Activated CD8-positive, alpha-beta T cell treated with anti-CD3 and anti-CD28 coated beads, Interleukin-2, amount 10 ng/mL, durations not matched to agents 7 days and 5 days (primary cell): ENCODE data around the gene KCMF1. TPM values are rescaled to one million over a fixed set of nuclear protein-coding genes. Genes with fewer than 3 reads are reported as not detected.
"Not testable (repeated sequence)": the region's sequence is repeated elsewhere in the genome, so short reads cannot be mapped to it uniquely, and the experiment has no call there.

Source experiments
- ATAC-seq: fragments of 150-1000 bp; cut with Tn5 transposase; one replicate; pipeline ENCODE4 v1.10.0; 2021; ENCODE audit warnings: moderate library complexity
- CTCF ChIA-PET: fragments of 350-600 bp; sonication (Branson Sonifier 250); formaldehyde crosslinking; loops from one replicate; lab custom pipeline; 2021; ENCODE audit warnings: antibody characterized with exemption; lab: Charles Lee
- POLR2A ChIA-PET: fragments of 350-600 bp; sonication (Branson Sonifier 250); formaldehyde crosslinking; loops from one replicate; lab custom pipeline; 2021; ENCODE audit warnings: antibody characterized with exemption; lab: Charles Lee
- DNase-seq: peaks from one replicate; pipeline ENCODE4 v3.0.0-alpha.2; 2020
- H3K27ac Mint-ChIP-seq: one replicate; pipeline ENCODE4 v1.8.0; 2021; ENCODE audit warnings: mild to moderate bottlenecking, mixed read lengths
- H3K27me3 Mint-ChIP-seq: one replicate; pipeline ENCODE4 v1.8.0; 2021; ENCODE audit warnings: low read depth, mixed read lengths
- H3K36me3 Mint-ChIP-seq: one replicate; pipeline ENCODE4 v1.8.0; 2021; ENCODE audit warnings: low read depth, mixed read lengths
- H3K4me1 Mint-ChIP-seq: one replicate; pipeline ENCODE4 v1.8.0; 2021; ENCODE audit warnings: low read depth, mixed read lengths
- H3K4me3 Mint-ChIP-seq: one replicate; pipeline ENCODE4 v1.8.0; 2021; ENCODE audit warnings: mild to moderate bottlenecking, mixed read lengths
- H3K9me3 Mint-ChIP-seq: one replicate; pipeline ENCODE4 v1.8.0; 2022; ENCODE audit warnings: mixed read lengths; ENCODE audit not compliant: insufficient read depth
- total RNA-seq, 2 experiments: library from RNA; stranded (reverse); gene quantifications; one replicate each; pipeline ENCODE4 v1.2.3, GENCODE V29; 2021

KCMF1 gene
- total RNA-seq, 2 experiments from 2014 or later, result 88.9 to 92.5 TPM

GRCh38 chr2:84940088-84940470 is 30.9 kb upstream of the KCMF1 start:
- ATAC-seq (no peak), DNase-seq (peak; percentile 26)
- H3K9me3 Mint-ChIP-seq, result no peaks in the 10 kb centered on the region

GRCh38 chr2:84940831-84941412 is 30.0 kb upstream of the KCMF1 start:
- Mint-ChIP-seq H3K36me3 (peaks cover 39% of the 10 kb centered on the region), H3K4me3 (no peak overlapping the region), H3K9me3 (no peaks in the 10 kb centered on the region), H3K27me3 (no peaks in the 10 kb centered on the region), H3K27ac (peak overlapping the region; percentile 51), H3K4me1 (peaks cover 73% of the 10 kb centered on the region)
- POLR2A ChIA-PET, result interaction anchor here (1.8 to 4.9 kb wide), 2 partner anchors 16 to 29 kb away, joined by 6 to 118 read pairs; partner anchors contain the start of gene KCMF1
- CTCF ChIA-PET, result interaction anchor here (0.7 to 16.4 kb wide), 6 partner anchors 11 to 74 kb away, joined by 3 to 270 read pairs (median 12); no protein-coding TSS in a partner anchor
- ATAC-seq (no peak), DNase-seq (no peak)

More at GRCh38 chr2:84940088-84940470, 30.9 kb upstream of the KCMF1 start:
- Mint-ChIP-seq H3K27me3 (no peaks in the 10 kb centered on the region), H3K4me1 (peaks cover 70% of the 10 kb centered on the region), H3K36me3 (peaks cover 39% of the 10 kb centered on the region), H3K4me3 (peak overlapping the region; percentile 69), H3K27ac (peak overlapping the region; percentile 96)
- POLR2A ChIA-PET, result interaction anchor here (0.6 to 4.9 kb wide), 17 partner anchors 9 to 388 kb away, joined by 3 to 118 read pairs (median 6); partner anchors contain the start of genes KCMF1, TGOLN2, TMSB10 and TRABD2A
- CTCF ChIA-PET, result interaction anchor here (0.6 to 16.4 kb wide), 19 partner anchors 8 to 360 kb away, joined by 3 to 270 read pairs (median 4); no protein-coding TSS in a partner anchor

GRCh38 chr2:84942166-84942565 is 28.8 kb upstream of the KCMF1 start:
- peaks cover 72% of the 10 kb centered on the region for H3K4me1 Mint-ChIP-seq
- POLR2A ChIA-PET, result interaction anchor here (5.7 kb wide), 1 partner anchor 28 kb away, joined by 106 read pairs; the partner anchor contains the start of gene KCMF1
- no peaks in the 10 kb centered on the region for H3K27me3 Mint-ChIP-seq

GRCh38 chr2:84942964-84943421 is 28.0 kb upstream of the KCMF1 start:
- POLR2A ChIA-PET, result interaction anchor here (0.7 to 5.7 kb wide), 3 partner anchors 11 to 68 kb away, joined by 3 to 106 read pairs (median 4); partner anchors contain the start of gene KCMF1
- Mint-ChIP-seq H3K4me1 (peaks cover 70% of the 10 kb centered on the region), H3K27me3 (no peaks in the 10 kb centered on the region), H3K9me3 (no peaks in the 10 kb centered on the region), H3K4me3 (no peak overlapping the region), H3K27ac (peak overlapping the region; percentile 14), H3K36me3 (peaks cover 33% of the 10 kb centered on the region)
- ATAC-seq (no peak), DNase-seq (no peak)
- CTCF ChIA-PET, result interaction anchor here (0.9 to 16.4 kb wide), 3 partner anchors 18 to 27 kb away, joined by 3 to 270 read pairs (median 22); no protein-coding TSS in a partner anchor

More at GRCh38 chr2:84942166-84942565, 28.8 kb upstream of the KCMF1 start:
- ATAC-seq (no peak), DNase-seq (no peak)
- H3K27ac Mint-ChIP-seq, result peak overlapping the region; percentile 16
- H3K4me3 Mint-ChIP-seq, result no peak overlapping the region
- peaks cover 35% of the 10 kb centered on the region for H3K36me3 Mint-ChIP-seq
- H3K9me3 Mint-ChIP-seq, result no peaks in the 10 kb centered on the region
- CTCF ChIA-PET, result interaction anchor here (3.9 to 16.4 kb wide), 2 partner anchors 17 to 28 kb away, joined by 22 to 270 read pairs; no protein-coding TSS in a partner anchor

- DNase-seq, result no peak
- Mint-ChIP-seq H3K27ac (peak overlapping the region; percentile 89), H3K27me3 (no peaks in the 10 kb centered on the region), H3K9me3 (no peaks in the 10 kb centered on the region), H3K4me1 (peaks cover 58% of the 10 kb centered on the region), H3K4me3 (no peak overlapping the region), H3K36me3 (peaks cover 32% of the 10 kb centered on the region)
- POLR2A ChIA-PET, result interaction anchor here (0.8 to 5.7 kb wide), 3 partner anchors 18 to 25 kb away, joined by 3 to 106 read pairs (median 7); partner anchors contain the start of gene KCMF1
- CTCF ChIA-PET, result interaction anchor here (1.0 to 16.4 kb wide), 2 partner anchors 20 to 25 kb away, joined by 4 to 270 read pairs; no protein-coding TSS in a partner anchor
- no peak for ATAC-seq
Measured at GRCh38 chr2:84944295-84944909, 26.6 kb upstream of the KCMF1 start.

- peak overlapping the region; percentile 89 for H3K27ac Mint-ChIP-seq
- ChIA-PET POLR2A (interaction anchor here (0.6 to 5.7 kb wide), 17 partner anchors 8 to 382 kb away, joined by 3 to 106 read pairs (median 4); partner anchors contain the start of genes KCMF1 and TGOLN2), CTCF (interaction anchor here (0.7 to 16.4 kb wide), 23 partner anchors 8 to 354 kb away, joined by 3 to 270 read pairs (median 5); partner anchors contain the start of gene KCMF1)
- ATAC-seq, result peak; percentile 20
- H3K27me3 Mint-ChIP-seq, H3K9me3 Mint-ChIP-seq, DNase-seq, H3K4me3 Mint-ChIP-seq: not testable (repeated sequence)
- H3K4me1 Mint-ChIP-seq, result peaks cover 50% of the 10 kb centered on the region
- peaks cover 31% of the 10 kb centered on the region for H3K36me3 Mint-ChIP-seq
Measured at GRCh38 chr2:84945838-84946203, 25.1 kb upstream of the KCMF1 start.

- Mint-ChIP-seq H3K27ac (peak overlapping the region; percentile 89), H3K27me3 (no peaks in the 10 kb centered on the region), H3K9me3 (no peaks in the 10 kb centered on the region), H3K4me1 (peaks cover 48% of the 10 kb centered on the region), H3K36me3 (peaks cover 31% of the 10 kb centered on the region), H3K4me3 (peak overlapping the region; percentile 47)
- ChIA-PET POLR2A (interaction anchor here (0.6 to 5.7 kb wide), 15 partner anchors 10 to 381 kb away, joined by 3 to 106 read pairs (median 4); partner anchors contain the start of genes KCMF1 and TGOLN2), CTCF (interaction anchor here (0.6 to 16.4 kb wide), 25 partner anchors 8 to 354 kb away, joined by 3 to 270 read pairs (median 5); partner anchors contain the start of gene KCMF1)
- ATAC-seq (peak; percentile 93), DNase-seq (peak; percentile 77)
Measured at GRCh38 chr2:84946204-84947009, 24.6 kb upstream of the KCMF1 start.

- Mint-ChIP-seq H3K4me1 (peaks cover 48% of the 10 kb centered on the region), H3K27ac (peak overlapping the region; percentile 89), H3K9me3 (no peaks in the 10 kb centered on the region), H3K27me3 (no peaks in the 10 kb centered on the region), H3K36me3 (peaks cover 29% of the 10 kb centered on the region), H3K4me3 (peak overlapping the region; percentile 47)
- DNase-seq (no peak), ATAC-seq (no peak)
- POLR2A ChIA-PET, result interaction anchor here (0.6 to 5.7 kb wide), 13 partner anchors 9 to 381 kb away, joined by 3 to 106 read pairs (median 6); partner anchors contain the start of genes KCMF1 and TGOLN2
- CTCF ChIA-PET, result interaction anchor here (0.6 to 16.4 kb wide), 18 partner anchors 9 to 206 kb away, joined by 3 to 270 read pairs (median 6); partner anchors contain the start of gene KCMF1
Measured at GRCh38 chr2:84947010-84947593, 23.9 kb upstream of the KCMF1 start.

GRCh38 chr2:84953535-84953934 is 17.4 kb upstream of the KCMF1 start:
- CTCF ChIA-PET, result interaction anchor here (1.2 kb wide), 1 partner anchor 17 kb away, joined by 4 read pairs; no protein-coding TSS in a partner anchor
- Mint-ChIP-seq H3K27ac (no peak overlapping the region), H3K4me3 (no peak overlapping the region), H3K9me3 (no peaks in the 10 kb centered on the region), H3K27me3 (no peaks in the 10 kb centered on the region), H3K36me3 (peaks cover 26% of the 10 kb centered on the region), H3K4me1 (peaks cover 11% of the 10 kb centered on the region)
- no peak for DNase-seq
- no peak for ATAC-seq
- POLR2A ChIA-PET, result interaction anchor here (1.1 to 1.3 kb wide), 2 partner anchors 10 to 28 kb away, joined by 3 to 4 read pairs; no protein-coding TSS in a partner anchor

- no peak for DNase-seq
- Mint-ChIP-seq H3K9me3 (no peaks in the 10 kb centered on the region), H3K4me3 (no peak overlapping the region), H3K4me1 (peaks cover 12% of the 10 kb centered on the region), H3K36me3 (peaks cover 25% of the 10 kb centered on the region), H3K27me3 (no peaks in the 10 kb centered on the region), H3K27ac (no peak overlapping the region)
- ChIA-PET POLR2A (interaction anchor here (1.1 to 1.3 kb wide), 2 partner anchors 11 to 28 kb away, joined by 3 to 4 read pairs; no protein-coding TSS in a partner anchor), CTCF (interaction anchor here (1.2 kb wide), 1 partner anchor 16 kb away, joined by 4 read pairs; no protein-coding TSS in a partner anchor)
- ATAC-seq, result no peak
Measured at GRCh38 chr2:84954329-84954728, 16.6 kb upstream of the KCMF1 start.
